ENCODE measurements around the gene NRG2. TPM values are rescaled to one million over a fixed set of nuclear protein-coding genes. Genes with fewer than 3 reads are reported as not detected.

Gene NRG2
- total RNA-seq, 4 donors from 2014 or later = 0.66 to 4.9 (median 2.5) TPM

- H3K36me3 ChIP-seq = no peaks in the 10 kb centered on the region
- H3K4me3 ChIP-seq = no peak overlapping the region
- no peaks in the 10 kb centered on the region for H3K9me3 ChIP-seq
- H3K27me3 ChIP-seq = peaks cover 0 to 6% (median 0%) of the 10 kb centered on the region in 4 donors
- TF ChIP-seq, protein P1, sequence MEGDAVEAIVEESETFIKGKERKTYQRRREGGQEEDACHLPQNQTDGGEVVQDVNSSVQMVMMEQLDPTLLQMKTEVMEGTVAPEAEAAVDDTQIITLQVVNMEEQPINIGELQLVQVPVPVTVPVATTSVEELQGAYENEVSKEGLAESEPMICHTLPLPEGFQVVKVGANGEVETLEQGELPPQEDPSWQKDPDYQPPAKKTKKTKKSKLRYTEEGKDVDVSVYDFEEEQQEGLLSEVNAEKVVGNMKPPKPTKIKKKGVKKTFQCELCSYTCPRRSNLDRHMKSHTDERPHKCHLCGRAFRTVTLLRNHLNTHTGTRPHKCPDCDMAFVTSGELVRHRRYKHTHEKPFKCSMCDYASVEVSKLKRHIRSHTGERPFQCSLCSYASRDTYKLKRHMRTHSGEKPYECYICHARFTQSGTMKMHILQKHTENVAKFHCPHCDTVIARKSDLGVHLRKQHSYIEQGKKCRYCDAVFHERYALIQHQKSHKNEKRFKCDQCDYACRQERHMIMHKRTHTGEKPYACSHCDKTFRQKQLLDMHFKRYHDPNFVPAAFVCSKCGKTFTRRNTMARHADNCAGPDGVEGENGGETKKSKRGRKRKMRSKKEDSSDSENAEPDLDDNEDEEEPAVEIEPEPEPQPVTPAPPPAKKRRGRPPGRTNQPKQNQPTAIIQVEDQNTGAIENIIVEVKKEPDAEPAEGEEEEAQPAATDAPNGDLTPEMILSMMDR (IDR thresholded peaks at IDR 0.05) = no peak
- no peak for TF ChIP-seq POLR2A (IDR thresholded peaks at IDR 0.05)
- WGBS, 2 donors = 40 to 59% methylated on average over 4 of the region's 4 CpGs
- H3K4me1 ChIP-seq = peaks cover 0 to 28% (median 0%) of the 10 kb centered on the region in 3 donors
- no peak for DNase-seq
- intact Hi-C loops (cut with DNase I) = no loop called here
- H3K27ac ChIP-seq = no peak overlapping the region
Measured at GRCh38 chr5:139896718-139897117, 146.4 kb downstream of the NRG2 start.

DNA sequence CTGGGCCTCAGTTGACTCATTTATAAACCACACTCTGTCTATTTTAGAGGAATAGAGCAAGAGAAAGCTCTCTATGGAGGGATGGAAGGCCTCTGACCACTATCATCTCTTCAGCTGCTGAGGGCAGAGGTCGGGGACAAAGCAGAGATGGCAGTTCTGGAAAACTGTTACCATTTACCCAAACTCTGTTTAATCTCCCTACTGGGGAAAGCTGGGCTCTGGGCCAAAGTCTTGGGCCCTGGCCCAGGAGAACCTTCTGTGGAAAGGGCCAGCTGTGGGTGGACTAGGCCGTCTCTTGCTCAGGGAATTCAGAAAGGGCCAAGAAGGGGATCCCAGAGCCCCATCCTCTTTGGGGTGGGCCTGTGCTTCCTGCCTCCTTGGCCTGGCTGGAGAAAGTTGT, 147.5 kb downstream of the NRG2 start:
- H3K27me3 ChIP-seq = no peaks in the 10 kb centered on the region
- no peaks in the 10 kb centered on the region for H3K9me3 ChIP-seq
- WGBS, 2 donors = 43 to 52% methylated on average over 1 to 2 of the region's 2 CpGs
- TF ChIP-seq POLR2A (IDR thresholded peaks at IDR 0.05) = no peak
- TF ChIP-seq, protein P1 (IDR thresholded peaks at IDR 0.05) = no peak
- no peak for DNase-seq
- no peak overlapping the region for H3K4me3 ChIP-seq
- intact Hi-C loops (cut with DNase I) = no loop called here
- no peak overlapping the region for H3K27ac ChIP-seq
- H3K4me1 ChIP-seq = peaks cover 0 to 28% (median 0%) of the 10 kb centered on the region in 3 donors
- H3K36me3 ChIP-seq = no peaks in the 10 kb centered on the region

GRCh38 chr5:139895046-139895445, 148.1 kb downstream of the NRG2 start:
- no peak overlapping the region for H3K27ac ChIP-seq
- WGBS, 2 donors = 92% methylated on average over 5 of the region's 5 CpGs; no CpG with 5 or more reads in 1 of the 2 donors
- intact Hi-C loops (cut with DNase I) = no loop called here
- TF ChIP-seq, protein P1 (IDR thresholded peaks at IDR 0.05) = no peak
- no peak for TF ChIP-seq POLR2A (IDR thresholded peaks at IDR 0.05)
- H3K4me1 ChIP-seq = peaks cover 0 to 28% (median 0%) of the 10 kb centered on the region in 3 donors
- H3K27me3 ChIP-seq = no peaks in the 10 kb centered on the region
- no peak overlapping the region for H3K4me3 ChIP-seq
- no peaks in the 10 kb centered on the region for H3K9me3 ChIP-seq
- H3K36me3 ChIP-seq = no peaks in the 10 kb centered on the region
- no peak for DNase-seq

GRCh38 chr5:139893873-139894272, 149.2 kb downstream of the NRG2 start:
- no peaks in the 10 kb centered on the region for H3K27me3 ChIP-seq
- DNase-seq = no peak
- peaks cover 0 to 28% (median 0%) of the 10 kb centered on the region in 3 donors for H3K4me1 ChIP-seq
- H3K27ac ChIP-seq = no peak overlapping the region
- H3K36me3 ChIP-seq = no peaks in the 10 kb centered on the region
- H3K4me3 ChIP-seq = no peak overlapping the region
- no peak for TF ChIP-seq POLR2A (IDR thresholded peaks at IDR 0.05)
- TF ChIP-seq, protein P1 (IDR thresholded peaks at IDR 0.05) = no peak
- intact Hi-C loops (cut with DNase I) = no loop called here
- 80% methylated on average over 2 of the region's 9 CpGs; no CpG with 5 or more reads in 1 of the 2 donors for WGBS, 2 donors
- H3K9me3 ChIP-seq = no peaks in the 10 kb centered on the region

DNA sequence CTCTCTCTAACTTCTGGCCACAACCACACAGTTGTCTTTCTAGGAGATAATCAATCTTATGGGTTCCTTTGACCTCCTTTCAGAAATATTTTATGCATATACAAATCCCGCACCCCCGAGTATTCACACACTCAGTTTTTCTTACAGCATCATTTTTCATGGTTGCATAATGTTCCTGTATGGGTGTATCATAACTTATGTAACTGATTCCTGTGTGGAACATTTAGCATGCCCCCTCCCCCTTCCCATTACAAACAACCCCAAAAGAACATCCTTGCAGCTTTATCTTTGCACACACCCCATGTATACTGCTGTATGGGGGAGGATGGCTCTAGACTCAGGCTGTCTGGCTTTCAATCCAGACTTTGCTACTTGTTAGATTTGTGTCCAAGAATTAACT, 153.7 kb downstream of the NRG2 start:
- intact Hi-C loops (cut with DNase I) = no loop called here
- H3K27ac ChIP-seq = no peak overlapping the region
- H3K9me3 ChIP-seq = no peaks in the 10 kb centered on the region
- H3K4me1 ChIP-seq = peaks cover 0 to 4% (median 0%) of the 10 kb centered on the region in 3 donors
- TF ChIP-seq, protein P1 (IDR thresholded peaks at IDR 0.05) = no peak
- TF ChIP-seq POLR2A (IDR thresholded peaks at IDR 0.05) = no peak
- no peaks in the 10 kb centered on the region for H3K27me3 ChIP-seq
- 68 to 85% methylated on average over 2 of the region's 2 CpGs for WGBS, 2 donors
- no peak overlapping the region for H3K4me3 ChIP-seq
- H3K36me3 ChIP-seq = no peaks in the 10 kb centered on the region
- DNase-seq = no peak

Data from esophagus squamous epithelium (tissue), 5 donors.